Peyer's patch (tissue), 4 donors: ENCODE measurements around the gene NUMA1. TPM values are rescaled to one million over a fixed set of nuclear protein-coding genes. Genes with fewer than 3 reads are reported as not detected.

Source experiments
- DNase-seq, 3 donors: peaks; one replicate each; pipeline ENCODE4 v3.0.0-alpha.2; 2017 to 2019
- H3K27ac ChIP-seq, 4 donors: fragments of 200-600 bp; sonication (generic); one replicate each; pipeline ENCODE4 v1.5.1; 2016 to 2019
- H3K27me3 ChIP-seq, 2 donors: fragments of 200-600 bp; sonication (generic); one replicate each; pipeline ENCODE4 v1.5.1; 2019
- H3K36me3 ChIP-seq, 3 donors: fragments of 200-600 bp; sonication (generic); one replicate each; pipeline ENCODE4 v1.5.1; 2016 to 2019
- H3K4me1 ChIP-seq, 4 donors: fragments of 200-600 bp; sonication (generic); one replicate each; pipeline ENCODE4 v1.5.1; 2016 to 2019
- H3K4me3 ChIP-seq, 4 donors: fragments of 200-600 bp; sonication (generic); 1 replicate in 3 of 4; 2 replicates in 1 of 4; pipeline ENCODE4 v1.5.1; 2016 to 2019; ENCODE audit warnings: mild to moderate bottlenecking in 1 of 4
- H3K9me3 ChIP-seq, 4 donors: fragments of 200-600 bp; sonication (generic); one replicate each; pipeline ENCODE4 v1.5.1; 2016 to 2019; ENCODE audit warnings: mild to moderate bottlenecking in 1 of 4
- POLR2A ChIP-seq, 2 donors: fragments of 450-650 bp; IDR thresholded peaks; one replicate each; pipeline ENCODE4 v1.5.1; 2017; ENCODE audit warnings: antibody characterized with exemption in 2 of 2, mild to moderate bottlenecking in 2 of 2, moderate library complexity in 2 of 2
- total RNA-seq, 4 donors: library from RNA; depleted of rRNA; stranded (reverse); fragments of >200 nt; gene quantifications; one replicate each; pipeline ENCODE4 v1.1.0, GENCODE V29; 2016
- TF ChIP-seq, protein P1 (sequence below), 6 experiments: fragments of 450-650 bp in 4 of 6; fragments of 200-600 bp in 2 of 6; sonication (generic) in 1 of 6; IDR thresholded peaks; one replicate each; pipeline ENCODE4 v1.5.1; 2017 to 2019; ENCODE audit warnings: antibody characterized with exemption in 6 of 6, mild to moderate bottlenecking in 3 of 6, moderate library complexity in 1 of 6

Gene NUMA1
- total RNA-seq, 4 donors from 2014 or later = 297 to 512 (median 388) TPM

DNA sequence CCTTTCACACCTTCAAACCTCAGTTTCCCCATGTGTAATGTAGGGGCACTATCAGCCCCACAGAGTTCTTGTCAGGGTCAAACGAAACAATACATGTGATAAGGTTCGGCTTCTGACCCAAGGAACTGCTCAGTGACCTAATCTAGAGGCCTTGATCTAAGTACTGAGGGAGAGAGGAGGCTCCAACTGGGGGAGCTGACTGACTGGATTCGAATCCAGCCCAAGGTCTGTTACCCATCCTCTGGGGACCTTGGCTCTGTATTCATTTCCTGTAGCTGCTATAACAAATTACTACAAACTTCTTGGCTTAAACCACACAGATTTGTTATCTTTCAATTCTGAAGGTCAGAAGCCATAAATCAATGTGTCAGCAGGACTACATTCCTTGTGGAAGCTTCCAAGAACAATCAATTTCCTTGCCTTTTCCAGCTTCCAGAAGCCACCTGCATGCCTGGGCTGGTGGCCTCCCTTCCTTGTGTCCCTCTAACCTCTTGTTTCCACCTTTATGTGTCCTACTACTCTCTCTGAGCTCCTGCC is 42.8 kb upstream of the NUMA1 start:
- Histone ChIP-seq H3K27me3 (no peaks in the 10 kb centered on the region), H3K4me3 (no peak overlapping the region), H3K4me1 (no peaks in the 10 kb centered on the region), H3K36me3 (no peaks in the 10 kb centered on the region), H3K9me3 (no peaks in the 10 kb centered on the region), H3K27ac (no peak overlapping the region)
- DNase-seq = no peak
- TF ChIP-seq, protein P1, sequence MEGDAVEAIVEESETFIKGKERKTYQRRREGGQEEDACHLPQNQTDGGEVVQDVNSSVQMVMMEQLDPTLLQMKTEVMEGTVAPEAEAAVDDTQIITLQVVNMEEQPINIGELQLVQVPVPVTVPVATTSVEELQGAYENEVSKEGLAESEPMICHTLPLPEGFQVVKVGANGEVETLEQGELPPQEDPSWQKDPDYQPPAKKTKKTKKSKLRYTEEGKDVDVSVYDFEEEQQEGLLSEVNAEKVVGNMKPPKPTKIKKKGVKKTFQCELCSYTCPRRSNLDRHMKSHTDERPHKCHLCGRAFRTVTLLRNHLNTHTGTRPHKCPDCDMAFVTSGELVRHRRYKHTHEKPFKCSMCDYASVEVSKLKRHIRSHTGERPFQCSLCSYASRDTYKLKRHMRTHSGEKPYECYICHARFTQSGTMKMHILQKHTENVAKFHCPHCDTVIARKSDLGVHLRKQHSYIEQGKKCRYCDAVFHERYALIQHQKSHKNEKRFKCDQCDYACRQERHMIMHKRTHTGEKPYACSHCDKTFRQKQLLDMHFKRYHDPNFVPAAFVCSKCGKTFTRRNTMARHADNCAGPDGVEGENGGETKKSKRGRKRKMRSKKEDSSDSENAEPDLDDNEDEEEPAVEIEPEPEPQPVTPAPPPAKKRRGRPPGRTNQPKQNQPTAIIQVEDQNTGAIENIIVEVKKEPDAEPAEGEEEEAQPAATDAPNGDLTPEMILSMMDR (IDR thresholded peaks at IDR 0.05) = no peak
- TF ChIP-seq POLR2A (IDR thresholded peaks at IDR 0.05) = no peak

DNA sequence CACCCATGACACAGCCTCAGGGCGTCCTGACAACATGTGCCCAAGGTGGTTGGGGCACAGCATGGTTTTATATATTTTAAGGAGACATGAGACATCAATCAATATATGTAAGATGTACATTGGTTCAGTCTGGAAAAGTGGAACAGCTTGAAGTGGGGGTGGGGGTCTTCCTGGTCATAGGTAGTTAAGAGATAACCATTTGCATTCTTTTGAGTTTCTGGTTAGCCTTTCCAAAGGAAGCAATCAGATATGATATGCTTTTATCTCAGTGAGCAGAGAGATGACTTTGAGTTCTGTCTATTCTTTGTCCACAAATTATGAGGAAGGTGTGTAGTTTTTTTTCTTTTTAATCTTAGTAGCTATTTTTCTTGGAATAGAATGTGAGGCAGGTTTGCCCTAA is 42.3 kb upstream of the NUMA1 start:
- no peaks in the 10 kb centered on the region for H3K36me3 ChIP-seq
- no peaks in the 10 kb centered on the region for H3K4me1 ChIP-seq
- no peak overlapping the region for H3K27ac ChIP-seq
- no peak for DNase-seq
- no peak overlapping the region for H3K4me3 ChIP-seq
- no peaks in the 10 kb centered on the region for H3K9me3 ChIP-seq
- TF ChIP-seq, protein P1 (IDR thresholded peaks at IDR 0.05) = no peak
- no peak for TF ChIP-seq POLR2A (IDR thresholded peaks at IDR 0.05)
- no peaks in the 10 kb centered on the region for H3K27me3 ChIP-seq

- DNase-seq = no peak
- Histone ChIP-seq H3K27ac (no peak overlapping the region), H3K9me3 (no peaks in the 10 kb centered on the region), H3K4me1 (no peaks in the 10 kb centered on the region), H3K27me3 (no peaks in the 10 kb centered on the region), H3K4me3 (no peak overlapping the region), H3K36me3 (no peaks in the 10 kb centered on the region)
- no peak for TF ChIP-seq POLR2A (IDR thresholded peaks at IDR 0.05)
- TF ChIP-seq, protein P1 (IDR thresholded peaks at IDR 0.05) = no peak
Measured at GRCh38 chr11:72120930-72121329, 40.6 kb upstream of the NUMA1 start.

DNA sequence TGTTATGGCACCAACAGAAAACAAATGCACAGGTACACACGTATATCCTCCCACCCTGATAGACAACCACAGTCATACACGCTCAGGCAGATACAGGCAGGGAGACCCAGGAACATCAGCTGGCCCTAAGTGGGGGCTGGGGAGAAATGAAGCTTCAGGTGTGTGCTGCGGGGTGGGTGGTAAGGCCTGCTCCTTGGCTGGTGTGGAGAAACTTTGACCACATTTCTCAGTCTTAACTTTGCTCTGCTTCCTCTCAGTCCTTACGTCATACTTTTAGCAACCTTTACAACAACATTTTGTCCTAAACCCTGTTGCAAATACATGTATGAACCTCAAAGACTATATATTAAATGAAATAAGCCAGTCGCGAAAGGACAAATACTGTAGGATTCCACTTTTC is 38.9 kb upstream of the NUMA1 start:
- Histone ChIP-seq H3K27me3 (no peaks in the 10 kb centered on the region), H3K27ac (no peak overlapping the region), H3K36me3 (no peaks in the 10 kb centered on the region), H3K9me3 (no peaks in the 10 kb centered on the region), H3K4me3 (no peak overlapping the region), H3K4me1 (no peaks in the 10 kb centered on the region)
- no peak for DNase-seq
- no peak for TF ChIP-seq POLR2A (IDR thresholded peaks at IDR 0.05)
- TF ChIP-seq, protein P1 (IDR thresholded peaks at IDR 0.05) = no peak

GRCh38 chr11:72116019-72116755 is 35.8 kb upstream of the NUMA1 start:
- TF ChIP-seq, protein P1 (IDR thresholded peaks at IDR 0.05) = no peak
- TF ChIP-seq POLR2A (IDR thresholded peaks at IDR 0.05) = no peak
- peaks cover 0 to 11% (median 3%) of the 10 kb centered on the region in 4 donors for H3K4me1 ChIP-seq
- H3K27ac ChIP-seq = no peak overlapping the region
- no peak for DNase-seq
- H3K27me3 ChIP-seq = no peaks in the 10 kb centered on the region
- H3K4me3 ChIP-seq = no peak overlapping the region
- H3K9me3 ChIP-seq = no peaks in the 10 kb centered on the region
- H3K36me3 ChIP-seq = no peaks in the 10 kb centered on the region
